H1 (cell line): ENCODE measurements around the gene PPP2R3C. TPM values are rescaled to one million over a fixed set of nuclear protein-coding genes. Genes with fewer than 3 reads are reported as not detected.

Source experiments
- CTCF ChIA-PET: fragments of 300-600 bp; sonication (Branson Sonifier 250); formaldehyde crosslinking; loops from one replicate; lab custom pipeline; 2021; ENCODE audit not compliant: partially characterized antibody; lab: Charles Lee
- POLR2A ChIA-PET: fragments of 300-600 bp; sonication (Branson Sonifier 250); formaldehyde crosslinking; loops from one replicate; lab custom pipeline; 2021; ENCODE audit warnings: inconsistent platforms; ENCODE audit not compliant: partially characterized antibody; lab: Charles Lee
- DNase-seq, 2 experiments: peaks; one replicate each; pipeline versions ENCODE4 v3.0.0 to v3.0.0-alpha.2; 2010 to 2022; ENCODE audit warnings: low spot score in 2 of 2, low read depth in 1 of 2, mixed read lengths in 1 of 2
- FAIRE-seq: peaks from 2 replicates; lab custom pipeline; 2011; peaks lifted over from hg19 to GRCh38; lab: Jason Lieb, UNC
- H2AFZ ChIP-seq: 2 replicates; pipeline ENCODE4 v1.8.1; 2012; ENCODE audit warnings: low read length, inconsistent platforms
- H2AK5ac ChIP-seq: 2 replicates; pipeline ENCODE4 v1.6.1; 2013; ENCODE audit warnings: low read depth, low read length
- H2BK120ac ChIP-seq: replicated peaks from 2 replicates; pipeline ENCODE3; 2013; ENCODE audit warnings: low read depth, low read length, inconsistent platforms
- H2BK12ac ChIP-seq: 2 replicates; pipeline ENCODE4 v1.6.1; 2013; ENCODE audit warnings: low read depth, low read length
- H2BK15ac ChIP-seq: 2 replicates; pipeline ENCODE4 v1.6.1; 2013; ENCODE audit warnings: low read length
- H2BK20ac ChIP-seq: 2 replicates; pipeline ENCODE4 v1.6.1; 2013; ENCODE audit warnings: low read length
- H2BK5ac ChIP-seq: 2 replicates; pipeline ENCODE4 v1.6.1; 2013; ENCODE audit warnings: low read depth, low read length
- H3K14ac ChIP-seq: 2 replicates; pipeline ENCODE4 v1.6.1; 2013; ENCODE audit warnings: inconsistent platforms; ENCODE audit not compliant: insufficient read length
- H3K18ac ChIP-seq: 2 replicates; pipeline ENCODE4 v1.6.1; 2013; ENCODE audit warnings: low read length; ENCODE audit errors: extremely low read depth
- H3K23ac ChIP-seq: 2 replicates; pipeline ENCODE4 v1.6.1; 2013; ENCODE audit warnings: inconsistent platforms; ENCODE audit not compliant: insufficient read length
- H3K23me2 ChIP-seq: 2 replicates; pipeline ENCODE4 v1.6.1; 2013; ENCODE audit warnings: low read depth, low read length
- H3K27ac ChIP-seq: 2 replicates; pipeline ENCODE4 v1.6.1; 2011; ENCODE audit warnings: low read depth, low read length, inconsistent platforms
- H3K27me3 ChIP-seq, 4 experiments: replicated peaks in 1 of 4; 1 replicate in 1 of 4; 2 replicates in 3 of 4; pipeline versions ENCODE4 v1.6.1 to v1.8.1; 2011 to 2013; ENCODE audit warnings: low read length in 3 of 4, mild to moderate bottlenecking in 3 of 4, inconsistent platforms in 2 of 4, mixed read lengths in 2 of 4, moderate library complexity in 1 of 4; ENCODE audit not compliant: control insufficient read depth in 3 of 4, insufficient read depth in 3 of 4; ENCODE audit errors: extremely low read depth in 1 of 4
- H3K36me3 ChIP-seq, 4 experiments: 2 replicates each; pipeline versions ENCODE4 v1.6.1 to v1.8.1; 2011 to 2013; ENCODE audit warnings: mild to moderate bottlenecking in 4 of 4, low read length in 3 of 4, moderate library complexity in 2 of 4, control low read depth in 1 of 4, inconsistent platforms in 1 of 4; ENCODE audit not compliant: insufficient read depth in 4 of 4, control insufficient read depth in 2 of 4
- H3K4ac ChIP-seq: replicated peaks from 2 replicates; pipeline ENCODE3; 2013; ENCODE audit warnings: low read length, low read depth, mixed read lengths, inconsistent platforms; ENCODE audit not compliant: insufficient read length
- H3K4me1 ChIP-seq, 4 experiments: replicated peaks in 1 of 4; 1 replicate in 1 of 4; 2 replicates in 3 of 4; pipeline versions ENCODE4 v1.6.1 to v1.8.1; 2011 to 2013; ENCODE audit warnings: low read length in 3 of 4, inconsistent platforms in 2 of 4, mixed read lengths in 1 of 4; ENCODE audit not compliant: insufficient read depth in 4 of 4, control insufficient read depth in 3 of 4
- H3K4me2 ChIP-seq, 2 experiments: 2 replicates each; pipeline versions ENCODE4 v1.6.1 to v1.8.1; 2011 to 2013; ENCODE audit warnings: low read depth in 2 of 2, low read length in 2 of 2, control low read depth in 1 of 2, inconsistent platforms in 1 of 2, mild to moderate bottlenecking in 1 of 2; ENCODE audit not compliant: insufficient read depth in 1 of 2
- H3K4me3 ChIP-seq, 4 experiments: fragments of 200-600, 300-600 bp in 1 of 4; sonication (generic), shearing (Covaris generic), sonication (Bioruptor Twin) in 1 of 4; 2 replicates each; pipeline versions ENCODE4 v1.5.1 to v1.8.1; 2011 to 2016; ENCODE audit warnings: low read length in 4 of 4, low read depth in 3 of 4, control low read depth in 2 of 4, inconsistent platforms in 2 of 4, mild to moderate bottlenecking in 2 of 4, mixed read lengths in 1 of 4, moderate library complexity in 1 of 4; ENCODE audit not compliant: insufficient read depth in 2 of 4; ENCODE audit errors: extremely low read depth in 1 of 4
- H3K56ac ChIP-seq: replicated peaks from 2 replicates; pipeline ENCODE3; 2013; ENCODE audit warnings: low read depth, mild to moderate bottlenecking, mixed read lengths, low read length, inconsistent platforms; ENCODE audit not compliant: insufficient read length
- H3K79me1 ChIP-seq: 2 replicates; pipeline ENCODE4 v1.6.1; 2013; ENCODE audit warnings: low read depth, low read length, control low read depth
- H3K79me2 ChIP-seq, 2 experiments: 2 replicates each; pipeline versions ENCODE4 v1.6.1 to v1.8.1; 2012 to 2013; ENCODE audit warnings: low read length in 2 of 2, mild to moderate bottlenecking in 2 of 2, inconsistent platforms in 1 of 2; ENCODE audit not compliant: insufficient read depth in 2 of 2, control insufficient read depth in 1 of 2
- H3K9ac ChIP-seq, 4 experiments: replicated peaks in 1 of 4; 1 replicate in 1 of 4; 2 replicates in 3 of 4; pipeline versions ENCODE4 v1.6.1 to v1.8.1; 2011 to 2013; ENCODE audit warnings: low read depth in 3 of 4, low read length in 3 of 4, control low read depth in 2 of 4, mild to moderate bottlenecking in 2 of 4, moderate library complexity in 2 of 4, inconsistent platforms in 1 of 4; ENCODE audit errors: extremely low read depth in 1 of 4
- H3K9me3 ChIP-seq, 2 experiments: 2 replicates each; pipeline versions ENCODE4 v1.6.1 to v1.8.1; 2012 to 2013; ENCODE audit warnings: mild to moderate bottlenecking in 2 of 2, moderate library complexity in 2 of 2, control low read depth in 1 of 2, inconsistent platforms in 1 of 2, low read depth in 1 of 2, low read length in 1 of 2, mixed read lengths in 1 of 2; ENCODE audit not compliant: insufficient read depth in 2 of 2
- H4K20me1 ChIP-seq, 2 experiments: replicated peaks in 1 of 2; 2 replicates each; pipeline versions ENCODE3 to v1.8.1; 2011 to 2013; ENCODE audit warnings: inconsistent platforms in 2 of 2, low read length in 2 of 2, mild to moderate bottlenecking in 1 of 2; ENCODE audit not compliant: insufficient read depth in 2 of 2, control insufficient read depth in 1 of 2
- H4K5ac ChIP-seq: 2 replicates; pipeline ENCODE4 v1.6.1; 2013; ENCODE audit warnings: low read length, low read depth, mixed read lengths, inconsistent platforms; ENCODE audit not compliant: insufficient read length
- H4K8ac ChIP-seq: 2 replicates; pipeline ENCODE4 v1.8.0; 2013; ENCODE audit warnings: mild to moderate bottlenecking, moderate library complexity, low read length, inconsistent platforms; ENCODE audit not compliant: insufficient read depth; ENCODE audit errors: extremely low read depth
- H4K91ac ChIP-seq: replicated peaks from 2 replicates; pipeline ENCODE3; 2013; ENCODE audit warnings: low read length, mixed read lengths, inconsistent platforms; ENCODE audit not compliant: insufficient read length
- KDM4A ChIP-seq: IDR thresholded peaks from one replicate; pipeline ENCODE4 v1.7.1; 2012; ENCODE audit warnings: low read depth, mild to moderate bottlenecking, moderate library complexity, low read length, inconsistent platforms; ENCODE audit not compliant: severe bottlenecking
- SAP30 ChIP-seq: fragments of 300-600 bp; sonication (generic); IDR thresholded peaks from 2 replicates; pipeline ENCODE4 v1.7.1; 2012; ENCODE audit warnings: low read length, moderate library complexity, mild to moderate bottlenecking, inconsistent platforms; ENCODE audit not compliant: insufficient read depth, insufficient replicate concordance
- SIN3A ChIP-seq, 2 experiments: IDR thresholded peaks in 1 of 2; conservative IDR thresholded peaks in 1 of 2; 2 replicates each; pipeline ENCODE4 v1.6.1; 2011 to 2012; ENCODE audit warnings: low read length in 2 of 2, improper control_type of control experiment in 1 of 2, low read depth in 1 of 2, mild to moderate bottlenecking in 1 of 2
- WGBS, 2 experiments: shearing (Covaris generic) in 1 of 2; methylation state at CpG; one replicate each; pipeline versions ENCODE4 v1.1.6 to v1.1.7; 2013 to 2015; ENCODE audit warnings: low lambda C conversion rate in 2 of 2, mixed read lengths in 2 of 2, inconsistent platforms in 1 of 2, low coverage in 1 of 2, missing lambda C conversion rate in 1 of 2; ENCODE audit not compliant: insufficient replicate concordance in 2 of 2, insufficient coverage in 1 of 2, insufficient read length in 1 of 2; ENCODE audit errors: extremely low coverage in 1 of 2, missing lambda C conversion rate in 1 of 2; 5-methylcytosine and 5-hydroxymethylcytosine counted together
- polyA plus RNA-seq, 7 experiments: library from polyadenylated mRNA; depleted of rRNA in 3 of 7; stranded (reverse) in 5 of 7; unstranded in 2 of 7; fragments of >200 nt in 5 of 7; fragments of 200-250 nt in 2 of 7; gene quantifications; 1 replicate in 5 of 7; 2 replicates in 1 of 7; 4 replicates in 1 of 7; pipeline versions ENCODE4 v1.2.1 to v1.2.3, GENCODE V29; 2011 to 2013; ENCODE audit warnings: missing spikeins in 2 of 7, mixed read lengths in 2 of 7
- total RNA-seq: library from RNA; stranded (reverse); fragmentation: NEBNext Ultra II Directional; extraction: Animal tissue kit (Norgen Biotek cat#: 25700); gene quantifications from 2 replicates; pipeline ENCODE4 v1.2.1, GENCODE V29; 2021

The PPP2R3C gene
- total and polyA plus RNA-seq, 2 of the 8 experiments (the other 6 are each of a cell fraction or from before 2014, with no cell fraction given), result 7.1 to 26.7 TPM

DNA sequence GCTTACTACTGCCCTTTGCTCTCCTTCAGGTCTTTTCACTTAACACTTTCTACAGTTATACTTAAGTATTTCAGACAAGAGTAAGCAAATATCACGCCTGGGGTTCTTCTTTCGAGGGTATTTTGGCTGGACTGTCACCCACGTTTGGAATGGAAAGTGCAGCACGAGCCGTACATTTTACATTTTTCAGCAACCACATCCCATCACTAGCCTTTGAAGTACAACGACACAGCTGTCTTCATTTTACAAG is 76.1 kb downstream of the PPP2R3C start:
- POLR2A ChIA-PET, result interaction anchor here (0.6 to 2.3 kb wide), 13 partner anchors 9 to 607 kb away, joined by 3 to 17 read pairs (median 4); partner anchors contain the start of genes BAZ1A, PPP2R3C and SRP54
- CTCF ChIA-PET, result interaction anchor here (1.1 kb wide), 1 partner anchor 377 kb away, joined by 3 read pairs; no protein-coding TSS in a partner anchor

More for the DNA sequence above, 76.1 kb downstream of the PPP2R3C start:
- H3K18ac ChIP-seq, result no peak overlapping the region
- FAIRE-seq (no peak), DNase-seq (no peak)
- peaks cover 0 to 6% of the 10 kb centered on the region in 2 experiments; a peak in 2 of 4 replicates for H3K79me2 ChIP-seq
- H2BK15ac ChIP-seq, result no peak overlapping the region
- TF ChIP-seq SIN3A (conservative IDR thresholded peaks at IDR 0.05 in 1 of 2, IDR thresholded peaks at IDR 0.05 in 1 of 2; ENCODE audit: low read depth in 1 of 2, low read length in 2 of 2) (0 out of 4 replicates have a peak, but pooled peaks of 1 of the 2 experiments have one; percentile 30), SAP30 (peak; percentile 44), KDM4A (no peak)
- H3K27ac ChIP-seq, result no peak overlapping the region; the same call in 1 of the 2 replicates
- peak overlapping the region; percentile 34 to 79 (median 58); a peak in 6 of 7 replicates for H3K9ac ChIP-seq
- H2AFZ ChIP-seq, result peak overlapping the region; percentile 52
- 3% methylated on average over 6 of the region's 6 CpGs; no CpG with 5 or more reads in 1 of the 2 experiments for WGBS, 2 experiments
- peak overlapping the region; percentile 65 for H3K56ac ChIP-seq
- no peaks in the 10 kb centered on the region for H3K79me1 ChIP-seq
- no peak overlapping the region for H3K14ac ChIP-seq
- H2AK5ac ChIP-seq, result no peak overlapping the region
- H2BK5ac ChIP-seq, result peak overlapping the region; percentile 58
- H3K4me3 ChIP-seq, result peak overlapping the region; percentile 67 to 79 (median 72)
- H4K5ac ChIP-seq, result peak overlapping the region; percentile 76
- H2BK12ac ChIP-seq, result no peak overlapping the region
- peak overlapping the region; percentile 69 for H4K91ac ChIP-seq
- peak overlapping the region; percentile 75 to 85 for H3K4me2 ChIP-seq
- H3K23me2 ChIP-seq, result no peaks in the 10 kb centered on the region; the same call in none of the 2 replicates
- no peak overlapping the region for H2BK20ac ChIP-seq
- H3K23ac ChIP-seq, result no peak overlapping the region
- H3K36me3 ChIP-seq, result no peaks in the 10 kb centered on the region; a peak in 2 of 8 replicates
- H3K9me3 ChIP-seq, result no peaks in the 10 kb centered on the region
- H3K4ac ChIP-seq, result no peak overlapping the region
- no peaks in the 10 kb centered on the region; a peak in 1 of 7 replicates for H3K4me1 ChIP-seq
- peak overlapping the region; percentile 68; the same call in 1 of the 2 replicates for H4K8ac ChIP-seq
- H2BK120ac ChIP-seq, result peak overlapping the region; percentile 86
- H3K27me3 ChIP-seq, result no peaks in the 10 kb centered on the region
- H4K20me1 ChIP-seq, result no peaks in the 10 kb centered on the region
